Stromal cell of bone marrow (primary cell): Measurements from ENCODE around the gene NIM1K.
"Not testable (repeated sequence)": the region's sequence is repeated elsewhere in the genome, so short reads cannot be mapped to it uniquely, and the experiment has no call there.

Experiments used
- DNase-seq: peaks from one replicate; pipeline ENCODE4 v3.0.0-alpha.2; 2012; ENCODE audit warnings: low read depth

Gene NIM1K

DNA sequence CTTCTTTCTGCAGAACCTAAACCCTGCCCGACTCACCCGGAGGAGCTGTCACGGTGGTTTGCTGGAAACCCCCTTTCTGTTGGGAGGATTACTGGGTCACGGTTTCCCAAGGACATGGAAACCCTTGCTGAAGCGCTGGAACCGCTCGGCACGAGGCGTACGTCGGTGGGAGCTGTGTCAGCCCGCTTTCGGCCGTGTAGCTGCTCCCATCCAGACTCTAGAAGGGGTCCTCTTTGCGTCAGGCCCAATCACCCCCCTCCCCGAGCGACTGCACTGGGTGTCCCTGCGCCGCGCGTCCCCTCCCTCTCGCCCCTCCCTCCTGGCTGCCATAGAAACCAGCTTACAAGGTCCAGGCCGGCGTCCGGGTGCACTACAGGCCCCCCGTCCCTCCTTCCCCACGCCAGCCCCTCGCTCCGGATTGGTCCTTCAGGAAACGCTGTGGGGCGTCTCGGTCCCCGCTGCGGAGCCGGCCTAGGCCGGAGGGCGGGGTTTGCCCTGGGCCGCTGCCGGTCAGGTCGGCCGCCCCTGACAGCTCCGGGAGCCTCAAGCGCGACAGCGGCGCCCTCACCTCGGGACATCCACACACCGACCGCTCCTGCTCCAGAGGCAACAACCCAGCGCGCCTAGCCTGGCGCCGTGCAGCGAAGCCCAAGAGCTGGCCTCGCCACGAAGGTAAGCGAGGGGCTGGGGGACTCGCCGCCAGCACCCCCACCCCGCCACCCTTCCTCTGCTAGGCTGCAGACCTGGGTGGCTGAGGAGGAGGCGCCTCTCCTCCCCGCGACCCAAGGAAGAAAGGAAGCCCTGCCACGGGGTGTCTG lies at the start of gene NIM1K:
Gene NIM1K (plus strand): TSS at position 486 of the 818 bp plus-strand sequence. CDS start 53,551 bp downstream, outside the sequence.
- DNase-seq = no peak

GRCh38 chr5:43145071-43145470 lies 47.0 kb upstream of the NIM1K start:
- DNase-seq = no peak

GRCh38 chr5:43146958-43147357 lies 45.1 kb upstream of the NIM1K start:
- DNase-seq = no peak

- no peak for DNase-seq
These were observed 43.6 kb upstream of the NIM1K start for GRCh38 chr5:43148417-43148816.

DNA sequence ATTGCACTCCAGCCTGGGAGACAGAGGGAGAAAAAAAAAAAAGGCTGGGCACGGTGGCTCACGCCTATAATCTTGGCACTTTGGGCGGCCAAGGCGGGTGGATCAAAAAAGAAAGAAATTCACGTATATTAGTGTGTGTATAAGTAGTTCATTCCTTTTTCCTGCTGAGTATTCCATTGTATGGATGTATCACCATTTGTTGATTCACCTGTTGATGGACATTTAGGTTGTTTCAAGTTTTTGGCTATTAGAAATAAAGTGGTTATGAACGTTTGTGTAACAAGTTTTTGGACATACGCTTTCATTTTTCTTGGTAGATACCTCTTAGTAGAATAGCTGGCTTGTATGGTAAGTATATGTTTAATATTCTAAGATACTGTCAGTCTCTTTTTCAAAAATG lies 42.8 kb upstream of the NIM1K start:
- no peak for DNase-seq

DNA sequence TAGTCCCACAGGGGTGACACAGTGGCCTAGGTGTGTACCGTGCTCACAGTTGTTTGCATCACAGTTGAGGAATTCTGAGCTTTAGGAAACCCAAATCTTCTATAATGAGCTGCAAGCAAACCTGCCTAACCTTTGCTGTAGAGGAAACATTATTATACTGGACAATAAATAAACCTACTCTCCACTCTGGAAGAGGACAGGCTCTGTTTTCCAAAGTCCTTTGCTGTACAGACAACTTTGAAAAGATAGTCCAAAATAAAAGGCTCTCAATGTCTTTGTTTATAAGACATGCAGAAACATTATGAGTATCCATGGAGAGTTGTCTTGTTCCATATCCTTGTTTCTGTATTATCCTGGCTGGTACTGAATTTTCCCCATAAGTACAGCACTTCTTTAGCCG lies 42.0 kb upstream of the NIM1K start:
- DNase-seq = no peak

DNA sequence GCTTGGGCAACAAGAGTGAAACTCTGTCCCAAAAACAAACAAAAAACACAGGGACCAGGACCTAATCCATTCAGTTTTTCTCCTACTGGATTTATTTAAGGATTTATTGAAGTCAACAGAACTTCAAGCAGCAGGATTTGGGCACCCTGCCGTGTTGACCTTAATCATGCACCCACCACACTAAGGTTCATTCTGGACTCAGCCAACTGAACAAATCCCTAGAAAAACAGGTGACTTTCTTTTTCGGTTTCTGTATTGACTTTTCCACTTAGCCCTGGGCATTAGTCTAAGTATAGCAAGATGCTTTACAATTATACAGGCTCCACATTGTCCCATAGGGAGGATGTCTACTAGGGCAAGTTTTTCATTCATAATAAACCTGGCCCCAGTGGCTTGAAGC lies 41.3 kb upstream of the NIM1K start:
- no peak for DNase-seq

DNA sequence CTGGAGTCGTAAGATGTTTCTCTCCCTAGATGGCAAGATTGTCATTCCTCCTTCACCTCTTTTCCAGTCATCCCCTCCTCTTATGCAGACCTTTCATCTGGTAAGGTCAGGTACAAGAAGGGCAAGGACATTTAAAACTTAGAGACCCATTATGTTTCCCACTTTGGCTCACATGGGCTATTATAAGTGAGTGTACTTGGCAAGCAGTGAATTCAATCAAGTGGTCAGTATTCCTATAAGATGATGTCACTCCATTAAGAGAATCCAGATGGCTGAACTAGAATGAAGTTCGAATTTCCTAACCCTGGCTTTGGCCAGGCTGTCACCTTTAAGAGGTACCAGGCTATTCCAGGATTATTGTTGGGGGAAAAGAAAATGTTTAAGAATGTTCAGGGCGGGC lies 39.1 kb upstream of the NIM1K start:
- peak; percentile 60 for DNase-seq

DNA sequence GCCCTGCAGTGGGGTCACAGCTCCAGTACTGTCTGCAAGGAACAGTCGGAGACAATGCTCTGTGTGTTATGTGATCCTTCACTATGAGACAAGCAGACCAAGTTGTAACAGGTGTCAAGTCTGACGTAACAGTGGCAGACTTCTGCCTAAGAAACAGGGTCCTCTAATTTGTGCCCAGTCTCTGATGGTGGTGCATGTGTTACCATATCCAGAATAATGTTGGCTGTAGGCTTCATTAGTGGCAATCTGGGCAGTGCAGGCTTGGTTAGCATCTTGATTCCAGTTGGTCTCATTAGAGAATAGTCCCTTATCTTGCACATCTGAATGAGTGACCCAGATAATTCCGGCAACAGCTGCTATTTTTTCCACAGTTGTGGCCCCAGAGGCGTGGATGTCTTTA lies 37.6 kb upstream of the NIM1K start:
- DNase-seq = no peak

DNA sequence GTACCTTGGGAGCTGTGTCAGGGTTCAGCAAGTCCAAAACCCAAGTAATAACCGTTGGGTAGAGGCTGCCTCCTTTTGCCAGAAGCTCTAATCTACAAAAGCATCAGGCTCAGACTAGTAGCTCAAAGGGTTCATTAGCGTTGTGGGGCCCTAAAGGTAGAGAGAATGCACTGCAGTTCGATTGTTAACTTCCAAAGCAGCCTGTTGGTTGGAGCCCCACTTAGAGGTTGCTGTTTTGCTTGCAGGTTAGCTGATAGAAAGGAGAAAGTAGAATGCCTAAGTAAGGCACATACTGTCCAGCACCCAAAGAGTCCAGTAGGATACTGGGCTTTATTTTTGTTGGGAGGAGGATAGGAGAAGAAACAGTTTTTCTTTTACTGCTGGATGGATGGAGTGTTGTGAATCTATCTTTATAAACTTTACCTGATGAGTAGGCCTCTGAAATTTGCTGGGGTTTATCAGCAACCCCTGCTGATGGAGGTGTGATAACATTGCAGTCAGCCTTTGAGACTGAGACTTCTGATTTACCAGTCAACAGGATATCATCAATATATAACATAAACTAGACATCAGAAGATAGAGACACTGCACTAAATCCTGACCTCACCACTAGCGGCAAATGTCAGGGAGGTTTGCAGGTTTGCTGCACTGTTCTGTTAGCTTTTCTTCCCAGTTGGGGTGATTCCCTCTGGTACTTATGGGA lies 36.5 kb upstream of the NIM1K start:
- no peak for DNase-seq

GRCh38 chr5:43156388-43156787 lies 35.6 kb upstream of the NIM1K start:
- peak; percentile 57 for DNase-seq

DNA sequence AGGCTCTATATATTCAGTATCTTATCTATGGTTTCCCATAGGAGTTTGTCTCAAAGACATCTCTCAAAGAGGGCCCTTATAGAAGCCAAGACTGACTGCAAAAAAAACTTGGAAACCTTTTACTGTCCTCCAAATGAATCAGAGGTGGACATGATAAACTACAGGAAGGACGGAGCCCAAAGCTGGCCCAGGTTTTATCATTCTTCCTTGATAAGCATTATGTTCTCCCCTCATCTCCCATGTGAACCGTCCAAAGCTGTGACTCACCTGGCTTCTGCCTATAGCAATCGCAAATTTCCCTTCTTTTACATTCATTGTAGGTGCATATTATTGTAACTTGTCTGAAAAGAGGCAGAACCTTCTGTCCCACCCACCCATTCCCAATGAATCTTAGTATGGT lies 35.0 kb upstream of the NIM1K start:
- DNase-seq = no peak

GRCh38 chr5:43161244-43161643 lies 30.8 kb upstream of the NIM1K start:
- DNase-seq = no peak

GRCh38 chr5:43164801-43165200 lies 27.2 kb upstream of the NIM1K start:
- DNase-seq = not testable (repeated sequence)

GRCh38 chr5:43165323-43165722 lies 26.7 kb upstream of the NIM1K start:
- no peak for DNase-seq

DNA sequence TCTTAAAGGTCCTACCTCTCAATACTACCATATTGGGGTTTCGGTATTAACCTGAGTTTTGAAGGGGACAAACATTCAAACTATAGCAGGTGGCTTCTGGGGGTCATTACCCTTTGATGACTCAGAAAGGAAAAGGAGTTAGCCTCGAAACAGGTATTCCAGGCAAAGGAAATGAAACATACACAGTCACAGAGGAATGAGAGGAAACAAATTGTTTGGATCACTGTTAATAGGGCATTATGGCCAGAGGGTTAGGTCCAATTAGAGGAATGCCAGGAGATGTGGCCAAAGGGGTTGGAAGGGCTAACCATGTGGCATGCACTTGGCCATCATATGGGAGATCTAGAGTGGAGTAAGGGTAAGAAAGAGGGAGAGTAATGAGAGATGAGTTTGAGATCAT lies 23.9 kb upstream of the NIM1K start:
- no peak for DNase-seq

GRCh38 chr5:43171451-43171850 lies 20.6 kb upstream of the NIM1K start:
- DNase-seq = no peak

DNA sequence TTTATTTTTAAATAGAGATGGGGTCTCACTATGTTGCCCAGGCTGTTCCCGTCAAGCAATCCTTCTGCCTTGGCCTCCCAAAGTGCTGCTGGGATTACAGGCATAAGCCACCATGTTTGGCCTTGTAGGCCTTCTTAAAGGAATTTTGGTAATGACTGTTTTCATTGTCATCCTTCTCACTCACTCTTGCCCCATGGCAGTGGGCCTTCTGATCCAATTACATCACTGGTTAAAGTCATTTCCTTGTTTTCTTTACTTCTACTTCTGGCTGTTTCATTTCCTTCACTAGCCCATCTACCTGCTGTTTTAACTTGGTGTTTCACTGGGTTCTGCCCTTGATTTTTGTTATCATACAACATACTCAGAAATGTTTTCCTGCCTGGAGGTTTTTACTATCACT lies 20.1 kb upstream of the NIM1K start:
- DNase-seq = no peak

DNA sequence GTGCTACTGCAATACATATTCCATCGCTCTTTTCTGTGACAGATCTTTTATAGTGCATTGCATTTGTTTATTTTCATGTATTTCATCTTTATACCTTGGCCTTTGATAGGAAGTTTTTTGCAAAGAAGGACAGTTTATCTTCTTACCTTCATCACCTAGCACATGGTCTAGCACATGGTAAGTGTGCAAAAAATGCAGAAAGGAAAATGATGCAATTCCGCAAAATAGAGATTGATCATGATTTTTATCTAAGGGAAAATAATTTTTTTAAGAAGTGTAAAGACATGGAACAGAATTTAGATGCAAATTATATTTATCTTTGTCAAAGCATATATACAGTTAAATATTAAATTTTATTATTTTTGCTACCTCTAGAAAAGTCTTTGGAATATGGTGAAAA lies 19.2 kb upstream of the NIM1K start:
- no peak for DNase-seq

GRCh38 chr5:43174586-43174985 lies 17.4 kb upstream of the NIM1K start:
- DNase-seq = no peak

DNA sequence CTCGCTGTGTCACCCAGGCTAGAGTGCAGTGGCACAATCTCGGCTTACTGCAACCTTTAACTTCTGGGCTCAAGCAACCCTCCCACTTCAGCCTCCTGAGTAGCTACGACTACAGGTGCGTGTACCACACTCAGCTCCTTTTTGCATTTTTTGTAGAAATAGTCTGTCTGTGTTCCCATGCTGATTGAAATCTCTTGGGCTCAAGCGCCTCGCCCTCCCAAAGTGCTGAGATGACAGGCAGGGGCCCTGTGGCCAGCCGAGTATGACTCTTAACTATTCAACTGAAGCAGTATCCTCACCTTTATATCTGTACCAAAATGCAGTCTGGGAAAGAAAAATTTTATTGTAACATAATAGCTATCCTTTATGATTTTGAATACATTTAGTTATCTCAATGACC lies 12.2 kb upstream of the NIM1K start:
- no peak for DNase-seq

DNA sequence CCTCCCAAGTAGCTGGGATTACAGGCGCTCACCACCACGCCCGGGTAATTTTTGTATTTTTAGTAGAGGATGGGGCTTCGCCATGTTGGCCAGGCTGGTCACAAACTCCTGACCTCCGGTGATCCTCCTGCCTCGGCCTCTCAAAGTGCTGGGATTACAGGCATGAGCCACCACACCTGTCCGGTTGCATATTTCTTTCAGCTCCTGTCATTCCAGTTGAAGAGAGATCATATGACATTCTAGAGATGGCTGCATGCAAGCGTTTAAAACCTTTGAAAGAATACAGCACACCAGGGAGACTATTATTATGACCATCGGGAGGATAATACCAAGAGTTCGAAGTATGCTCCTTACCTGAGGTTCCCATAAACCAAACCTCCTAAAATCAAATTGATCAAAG lies 9.6 kb upstream of the NIM1K start:
- no peak for DNase-seq

GRCh38 chr5:43183101-43183500 lies 8.9 kb upstream of the NIM1K start:
- not testable (repeated sequence) for DNase-seq
